ENCODE measurements around the gene AVPR2. TPM values are rescaled to one million over a fixed set of nuclear protein-coding genes. Genes with fewer than 3 reads are reported as not detected.

AVPR2 gene
- total and polyA plus RNA-seq, 10 of the 15 experiments (the other 5 are each of a cell fraction or from before 2014, with no cell fraction given) = 0.12 to 0.37 TPM; not detected in 8

GRCh38 chrX:153927922-153928760 is 23.7 kb downstream of the AVPR2 start (continued):
- no peak for TF ChIP-seq REST (IDR thresholded peaks at IDR 0.05; ENCODE audit: low read depth, low read length)
- TF ChIP-seq ETV6 (conservative IDR thresholded peaks at IDR 0.05 in 1 of 2, IDR thresholded peaks at IDR 0.05 in 1 of 2; ENCODE audit: borderline replicate concordance in 1 of 2, low read depth in 1 of 2) = no peak
- no peak for TF ChIP-seq NFIC (IDR thresholded peaks at IDR 0.05; ENCODE audit: low read depth, low read length)
- TF ChIP-seq IRF5 (IDR thresholded peaks at IDR 0.05; ENCODE audit: borderline replicate concordance) = no peak
- no peak for TF ChIP-seq ZBTB33 (IDR thresholded peaks at IDR 0.05)
- peak; percentile 46 for TF ChIP-seq KLF5 (IDR thresholded peaks at IDR 0.05; ENCODE audit: partially characterized antibody)
- TF ChIP-seq RBBP5 (conservative IDR thresholded peaks at IDR 0.05) = no peak
- peak; percentile 78 for TF ChIP-seq IKZF1 (conservative IDR thresholded peaks at IDR 0.05)
- no peak for TF ChIP-seq JUND (IDR thresholded peaks at IDR 0.05; ENCODE audit: low read depth, low read length)
- no peak for TF ChIP-seq IKZF2 (IDR thresholded peaks at IDR 0.05)
- TF ChIP-seq RUNX3 (IDR thresholded peaks at IDR 0.05; ENCODE audit: low read length) = no peak; the same call in 1 of the 2 replicates
- TF ChIP-seq JUNB (IDR thresholded peaks at IDR 0.05) = no peak
- TF ChIP-seq ATF2 (IDR thresholded peaks at IDR 0.05; ENCODE audit: low read length) = no peak; the same call in 1 of the 2 replicates
- TF ChIP-seq SREBF1 (IDR thresholded peaks at IDR 0.05; ENCODE audit: low read length) = no peak
- peak; percentile 61; the same call in 1 of the 2 replicates for TF ChIP-seq E2F4 (IDR thresholded peaks at IDR 0.05; ENCODE audit: low read depth, low read length)
- no peak for TF ChIP-seq NR2C1 (IDR thresholded peaks at IDR 0.05)
- TF ChIP-seq TBL1XR1 (IDR thresholded peaks at IDR 0.05; ENCODE audit: low read depth, low read length) = peak; percentile 13; the same call in 1 of the 2 replicates
- TF ChIP-seq CBFB (IDR thresholded peaks at IDR 0.05; ENCODE audit: low read depth) = no peak
- TF ChIP-seq USF1 (IDR thresholded peaks at IDR 0.05; ENCODE audit: borderline replicate concordance, extremely low read length, insufficient read depth, low read depth, low read length) = peak; percentile 90
